ENCODE results near the gene FAM163B.

The FAM163B gene

GRCh38 chr9:133581513-133582343 lies 27.5 kb downstream of the FAM163B start:
- DNase-seq (ENCODE audit: low read depth in 2 of 2), result no peak

GRCh38 chr9:133581011-133581410 lies 28.2 kb downstream of the FAM163B start:
- DNase-seq (ENCODE audit: low read depth in 2 of 2), result no peak

GRCh38 chr9:133580419-133580738 lies 28.8 kb downstream of the FAM163B start:
- DNase-seq (ENCODE audit: low read depth in 2 of 2), result no peak

- DNase-seq (ENCODE audit: low read depth in 2 of 2), result no peak
These were observed 29.4 kb downstream of the FAM163B start for GRCh38 chr9:133579601-133580418.

GRCh38 chr9:133578524-133579441 lies 30.4 kb downstream of the FAM163B start:
- no peak for DNase-seq (ENCODE audit: low read depth in 2 of 2)

- no peak for DNase-seq (ENCODE audit: low read depth in 2 of 2)
These were observed 31.5 kb downstream of the FAM163B start for GRCh38 chr9:133577737-133578112.

- no peak for DNase-seq (ENCODE audit: low read depth in 2 of 2)
These were observed 32.1 kb downstream of the FAM163B start for GRCh38 chr9:133576875-133577736.

- DNase-seq (ENCODE audit: low read depth in 2 of 2), result no peak
These were observed 32.9 kb downstream of the FAM163B start for GRCh38 chr9:133576031-133576874.

GRCh38 chr9:133575186-133576030 lies 33.8 kb downstream of the FAM163B start:
- DNase-seq (ENCODE audit: low read depth in 2 of 2), result no peak

GRCh38 chr9:133574771-133575170 lies 34.4 kb downstream of the FAM163B start:
- no peak for DNase-seq (ENCODE audit: low read depth in 2 of 2)

- DNase-seq (ENCODE audit: low read depth in 2 of 2), result no peak
These were observed 35.2 kb downstream of the FAM163B start for GRCh38 chr9:133573791-133574515.

GRCh38 chr9:133572821-133573361 lies 36.3 kb downstream of the FAM163B start:
- DNase-seq (ENCODE audit: low read depth in 2 of 2), result no peak

GRCh38 chr9:133571896-133572595 lies 37.1 kb downstream of the FAM163B start:
- no peak for DNase-seq (ENCODE audit: low read depth in 2 of 2)

- no peak for DNase-seq (ENCODE audit: low read depth in 2 of 2)
These were observed 37.7 kb downstream of the FAM163B start for GRCh38 chr9:133571391-133571890.

- DNase-seq (ENCODE audit: low read depth in 2 of 2), result no peak
These were observed 38.5 kb downstream of the FAM163B start for GRCh38 chr9:133570691-133571080.

GRCh38 chr9:133569891-133570690 lies 39.1 kb downstream of the FAM163B start:
- DNase-seq (ENCODE audit: low read depth in 2 of 2), result no peak
